HG03457 (cell line): ENCODE results near the gene SLC35G3.
"Not testable (repeated sequence)": the region's sequence is repeated elsewhere in the genome, so short reads cannot be mapped to it uniquely, and the experiment has no call there.

Experiments
- ATAC-seq: cut with Tn5 transposase; IDR thresholded peaks from one replicate; pipeline ENCODE4 v1.9.1; 2021; ENCODE audit warnings: moderate number of reproducible peaks; ENCODE audit not compliant: unreplicated experiment

Gene SLC35G3

DNA sequence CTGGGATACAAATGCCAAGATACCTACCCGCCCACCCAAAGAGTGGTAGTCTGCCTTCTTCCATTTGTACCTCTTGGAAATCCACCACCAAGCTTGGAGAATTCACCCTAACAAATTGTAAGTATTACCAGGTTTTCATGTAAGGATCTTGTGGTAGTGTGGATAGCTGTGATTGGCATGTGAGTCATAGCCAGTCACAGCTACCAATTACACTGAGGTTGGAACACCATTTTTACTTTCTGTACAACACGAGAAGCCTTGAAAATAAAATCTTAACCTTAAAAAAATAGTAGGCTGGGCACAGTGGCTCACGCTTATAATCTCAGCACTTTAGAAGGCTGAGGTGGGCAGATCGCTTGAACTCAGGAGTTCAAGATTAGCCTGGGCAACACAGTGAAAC, 18.5 kb upstream of the SLC35G3 start:
- ATAC-seq = no peak

DNA sequence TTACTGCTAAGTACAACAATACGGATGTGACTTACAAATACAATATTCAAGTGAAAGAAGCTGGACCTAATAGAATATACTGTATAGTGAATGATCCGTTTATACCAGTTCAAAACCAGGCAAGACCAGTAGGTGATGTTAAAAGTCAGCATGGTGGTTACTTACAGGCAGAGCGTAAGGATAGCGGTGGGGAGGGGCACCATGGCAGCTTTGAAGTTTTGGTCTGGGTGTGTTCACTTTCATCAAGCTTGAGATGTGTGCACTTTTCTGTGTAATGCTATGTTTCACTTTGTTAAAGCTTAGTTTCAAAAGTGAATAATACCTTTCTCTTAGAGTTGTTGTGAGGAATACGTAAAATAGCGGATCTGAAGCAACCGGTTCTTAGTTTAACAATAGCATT, 16.5 kb upstream of the SLC35G3 start:
- ATAC-seq = no peak

DNA sequence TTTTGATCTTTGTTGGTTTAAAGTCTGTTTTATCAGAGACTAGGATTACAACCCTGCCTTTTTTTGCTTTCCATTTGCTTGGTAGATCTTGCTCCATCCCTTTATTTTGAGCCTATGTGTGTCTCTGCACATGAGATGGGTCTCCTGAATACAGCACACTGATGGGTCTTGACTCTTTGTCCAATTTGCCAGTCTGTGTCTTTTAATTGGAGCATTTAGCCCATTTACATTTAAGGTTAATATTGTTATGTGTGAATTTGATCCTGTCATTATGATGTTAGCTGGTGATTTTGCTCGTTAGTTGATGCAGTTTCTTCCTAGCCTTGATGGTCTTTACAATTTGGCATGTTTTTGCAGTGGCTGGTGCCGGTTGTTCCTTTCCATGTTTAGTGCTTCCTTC, 8.4 kb upstream of the SLC35G3 start:
- not testable (repeated sequence) for ATAC-seq

DNA sequence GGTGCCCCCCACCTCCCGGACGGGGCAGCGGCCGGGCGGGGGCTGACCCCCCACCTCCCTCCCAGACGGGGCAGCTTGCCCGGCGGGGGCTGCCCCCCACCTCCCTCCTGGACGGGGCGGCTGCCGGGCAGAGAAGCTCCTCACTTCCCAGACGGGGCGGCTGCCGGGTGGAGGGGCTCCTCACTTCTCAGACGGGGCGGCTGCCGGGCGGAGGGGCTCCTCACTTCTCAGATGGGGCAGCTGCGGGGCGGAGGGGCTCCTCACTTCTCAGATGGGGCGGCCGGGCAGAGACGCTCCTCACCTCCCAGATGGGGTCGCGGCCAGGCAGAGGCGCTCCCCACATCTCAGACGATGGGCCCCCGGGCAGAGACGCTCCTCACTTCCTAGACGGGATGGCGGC, 869 bp upstream of the SLC35G3 start:
- ATAC-seq = not testable (repeated sequence)

DNA sequence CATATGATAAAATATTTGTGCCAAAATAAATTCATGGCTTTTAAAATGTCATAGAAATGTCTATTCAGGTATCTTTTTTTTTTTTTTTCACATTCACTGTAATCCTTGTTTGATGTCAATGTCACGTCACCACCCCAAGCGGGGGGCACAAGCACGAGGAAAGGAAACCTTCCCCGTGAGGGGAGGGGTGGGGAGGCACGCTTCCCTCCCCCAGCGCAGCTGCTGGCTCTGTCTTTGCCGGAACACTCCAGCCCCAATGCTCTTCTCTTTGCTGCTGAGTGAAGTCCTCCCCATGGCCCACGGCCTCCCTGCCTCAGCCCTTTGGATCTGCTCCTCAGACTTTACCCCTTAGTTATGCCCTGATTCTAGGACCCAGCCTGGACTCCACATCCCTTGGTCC, 1.5 kb downstream of the SLC35G3 start:
- no peak for ATAC-seq

DNA sequence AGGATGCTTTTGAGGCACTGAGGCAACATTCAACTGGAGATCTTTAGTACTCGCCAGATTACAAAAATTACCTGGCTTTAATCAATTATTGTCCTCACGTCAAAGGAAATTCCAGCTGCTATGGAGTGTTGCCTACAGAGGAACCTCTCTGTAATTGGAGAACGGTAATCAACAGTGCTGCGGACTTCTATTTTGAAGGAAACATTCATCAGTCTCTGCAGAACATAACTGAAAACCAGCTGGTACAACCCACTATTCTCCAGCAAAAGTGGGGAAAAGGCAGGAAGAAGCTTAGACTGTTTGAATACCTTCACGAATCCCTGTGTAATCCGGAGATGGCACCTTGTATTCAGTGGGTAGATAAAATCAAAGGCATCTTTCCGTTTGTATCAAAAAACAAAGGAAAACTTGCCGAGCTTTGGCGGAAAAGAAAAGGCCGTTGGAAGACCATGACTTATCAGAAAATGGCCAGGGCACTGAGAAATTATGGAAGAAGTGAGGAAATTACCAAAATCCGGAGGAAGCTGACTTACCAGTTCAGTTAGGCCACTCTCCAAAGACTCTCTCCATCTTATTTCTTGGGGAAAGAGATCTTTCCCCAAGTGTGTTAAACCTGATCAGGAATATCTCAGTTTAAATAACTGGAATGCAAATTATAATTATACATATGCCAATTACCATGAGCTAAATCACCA, 3.0 kb downstream of the SLC35G3 start:
- no peak for ATAC-seq

DNA sequence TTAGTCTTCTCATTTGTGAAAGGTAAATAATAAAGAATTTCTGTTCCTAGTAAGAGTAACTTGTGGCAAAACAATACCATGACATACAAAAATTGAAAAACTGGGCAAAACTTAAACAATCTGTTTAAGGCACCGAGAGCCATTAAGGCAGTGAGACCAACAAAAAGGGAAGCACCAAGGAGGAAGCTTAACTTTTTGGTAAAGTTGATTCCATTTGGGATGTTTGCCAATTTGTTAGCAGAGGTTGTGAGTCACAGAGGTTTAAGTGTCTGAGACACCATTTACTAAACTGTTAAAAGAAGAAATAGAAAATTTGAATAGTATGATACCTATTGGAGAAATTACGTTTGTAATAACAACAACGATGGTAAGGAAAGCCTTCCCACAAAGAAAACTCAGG, 4.9 kb downstream of the SLC35G3 start:
- ATAC-seq = no peak

DNA sequence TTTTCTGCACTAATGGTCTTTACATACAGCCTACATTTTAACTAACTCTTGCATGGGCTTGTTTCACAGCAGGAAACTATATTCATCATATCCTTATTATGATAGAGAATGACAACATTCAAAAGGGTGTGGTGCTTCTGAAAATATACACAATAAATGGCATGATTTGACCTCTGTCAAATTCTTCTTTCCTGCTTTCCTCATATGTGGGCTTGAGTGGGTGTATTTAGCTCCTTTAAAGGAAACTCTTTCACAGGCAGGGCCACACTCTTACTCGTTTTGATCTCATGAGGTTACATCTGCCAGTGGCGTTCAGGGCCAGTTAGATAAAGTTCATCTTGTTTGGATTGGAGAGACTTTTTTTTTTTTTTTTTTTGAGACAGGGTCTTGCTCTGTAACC, 6.1 kb downstream of the SLC35G3 start:
- no peak for ATAC-seq

DNA sequence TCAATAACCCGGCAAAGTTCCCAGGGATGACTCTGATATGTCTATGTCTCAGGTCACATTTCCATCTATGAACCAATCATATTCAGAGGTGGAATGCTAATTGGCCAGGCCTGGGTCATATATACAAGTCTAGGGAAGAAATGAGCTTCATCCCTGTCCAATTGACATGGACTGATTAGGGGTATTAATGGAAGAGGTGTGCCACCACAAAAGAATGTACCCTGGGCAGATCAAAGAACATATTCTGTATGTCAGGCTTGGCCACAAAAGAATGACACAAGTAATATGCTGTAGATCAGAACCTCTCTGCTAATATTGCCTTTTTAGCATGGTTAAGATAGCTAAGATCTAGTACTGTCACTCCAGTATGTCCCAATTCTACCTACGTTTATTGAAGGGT, 6.7 kb downstream of the SLC35G3 start:
- no peak for ATAC-seq

DNA sequence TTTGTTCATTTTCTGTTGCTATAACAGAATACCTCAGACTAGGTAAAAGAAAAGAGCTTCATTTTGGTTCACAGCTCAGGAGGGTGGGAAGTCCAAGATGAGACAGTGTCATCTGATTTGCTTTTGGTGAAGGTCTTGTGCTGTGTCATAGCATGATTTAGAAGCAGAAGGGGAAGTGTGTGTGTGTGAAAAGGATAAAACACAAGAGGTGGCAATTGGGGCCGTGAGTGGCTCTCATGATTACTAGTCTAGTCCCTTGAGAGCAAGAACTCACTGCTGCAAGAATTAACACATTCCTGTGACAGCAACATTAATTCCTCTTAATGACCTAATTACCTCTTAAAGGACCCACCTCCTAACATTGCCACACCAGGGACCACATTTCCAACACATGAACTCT, 8.3 kb downstream of the SLC35G3 start:
- ATAC-seq = no peak

DNA sequence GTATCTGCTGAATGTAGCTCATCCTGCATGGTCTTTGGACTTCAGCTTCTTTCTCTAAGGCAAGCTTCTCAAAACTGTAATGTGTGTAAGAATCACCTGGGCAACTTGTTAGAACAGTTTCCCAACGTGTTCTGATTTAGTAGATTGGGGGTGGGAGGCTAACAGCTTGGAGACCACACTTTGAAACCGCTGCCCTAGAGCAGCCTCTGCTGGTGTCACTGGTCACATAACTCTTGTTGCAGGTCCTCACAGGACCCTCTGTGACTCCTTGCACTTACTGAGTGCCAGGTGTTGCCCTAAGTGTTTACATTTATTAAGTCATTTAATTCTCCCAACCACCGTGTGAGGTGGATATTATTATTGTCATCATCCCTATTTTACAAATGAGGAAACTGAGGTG, 9.9 kb downstream of the SLC35G3 start:
- no peak for ATAC-seq

DNA sequence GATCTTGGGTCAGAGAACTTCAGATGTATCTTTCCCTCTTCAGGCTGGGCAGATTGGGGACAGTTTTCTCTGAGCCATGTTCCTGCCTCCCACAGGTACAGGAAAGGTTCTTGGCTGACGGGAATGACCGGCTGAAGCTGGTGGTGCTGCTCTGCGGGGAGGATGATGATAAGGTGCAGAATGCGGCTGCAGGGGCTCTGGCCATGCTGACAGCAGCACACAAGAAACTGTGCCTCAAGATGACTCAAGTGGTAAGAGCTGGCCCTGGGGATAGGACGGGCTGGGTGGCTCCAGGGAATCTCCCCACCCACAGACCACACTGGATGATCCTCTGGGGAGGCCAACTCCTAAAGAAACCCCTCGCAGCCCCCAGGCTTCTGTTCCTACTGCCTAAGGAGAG, 10.9 kb downstream of the SLC35G3 start:
- ATAC-seq = no peak

DNA sequence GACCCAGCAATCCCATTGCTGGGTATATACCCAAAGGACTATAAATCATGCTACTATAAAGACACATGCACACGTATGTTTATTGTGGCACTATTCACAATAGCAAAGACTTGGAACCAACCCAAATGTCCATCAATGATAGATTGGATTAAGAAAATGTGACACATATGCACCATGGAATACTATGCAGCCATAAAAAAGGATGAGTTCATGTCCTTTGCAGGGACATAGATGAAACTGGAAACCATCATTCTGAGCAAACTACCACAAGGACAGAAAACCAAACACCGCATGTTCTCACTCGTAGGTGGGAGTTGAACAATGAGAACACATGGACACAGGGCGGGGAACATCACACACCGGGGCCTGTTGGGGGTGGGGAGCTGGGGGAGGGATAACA, 14.8 kb downstream of the SLC35G3 start:
- not testable (repeated sequence) for ATAC-seq

DNA sequence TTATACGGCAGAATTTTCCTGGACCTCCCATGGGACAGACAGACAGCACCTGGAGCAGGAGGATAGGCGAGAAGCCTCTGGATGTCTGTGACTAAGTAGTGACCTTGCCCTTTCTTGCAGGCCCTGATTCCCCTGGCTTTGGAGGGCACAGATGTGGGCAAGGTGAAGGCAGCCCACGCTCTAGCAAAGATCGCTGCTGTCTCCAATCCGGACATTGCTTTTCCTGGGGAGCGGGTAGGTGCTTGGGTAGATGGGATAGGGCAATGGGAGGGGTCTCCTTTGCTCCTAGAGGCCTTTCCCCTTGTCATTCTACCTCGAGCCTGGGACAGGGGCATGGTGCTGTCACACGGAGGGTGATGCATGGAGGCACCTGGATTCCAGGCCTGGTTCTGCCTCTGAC, 17.3 kb downstream of the SLC35G3 start:
- ATAC-seq = no peak

DNA sequence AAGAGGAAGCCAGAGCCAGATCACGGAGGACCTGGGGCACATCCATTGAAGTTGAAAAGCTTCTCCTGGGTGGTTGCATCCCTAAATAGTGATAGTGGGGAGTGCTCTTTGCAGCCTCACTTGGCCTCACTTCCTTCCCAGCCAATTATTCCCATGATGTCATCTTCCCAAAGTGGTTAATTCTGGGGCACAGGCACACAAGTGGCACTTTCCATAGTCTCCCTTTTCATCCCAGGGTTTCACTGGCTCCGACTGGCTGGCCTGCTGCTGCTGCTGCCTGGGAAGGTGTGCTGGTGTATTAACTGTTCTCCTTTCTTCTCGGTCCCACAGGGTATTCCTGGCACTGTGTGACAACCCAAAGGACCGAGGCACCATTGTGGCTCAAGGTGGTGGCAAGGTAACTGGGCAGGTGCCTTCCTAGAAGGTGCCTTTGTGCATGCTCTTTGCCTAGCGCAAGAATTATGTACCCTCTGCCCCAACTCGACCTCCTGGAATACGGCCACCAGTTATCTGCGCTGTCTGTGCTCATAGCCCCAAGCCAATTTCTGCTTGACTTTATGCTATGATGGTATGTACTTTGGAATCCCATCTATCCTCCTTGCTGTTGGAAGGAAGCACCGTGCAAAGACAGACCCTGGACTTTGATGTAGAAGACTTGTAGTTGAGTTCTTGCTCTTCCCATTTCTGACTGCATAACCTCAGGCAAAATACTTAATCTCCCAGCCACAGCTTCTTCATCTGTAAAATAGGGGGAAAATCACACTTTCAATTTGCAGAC, 18.4 kb downstream of the SLC35G3 start:
- ATAC-seq = no peak

DNA sequence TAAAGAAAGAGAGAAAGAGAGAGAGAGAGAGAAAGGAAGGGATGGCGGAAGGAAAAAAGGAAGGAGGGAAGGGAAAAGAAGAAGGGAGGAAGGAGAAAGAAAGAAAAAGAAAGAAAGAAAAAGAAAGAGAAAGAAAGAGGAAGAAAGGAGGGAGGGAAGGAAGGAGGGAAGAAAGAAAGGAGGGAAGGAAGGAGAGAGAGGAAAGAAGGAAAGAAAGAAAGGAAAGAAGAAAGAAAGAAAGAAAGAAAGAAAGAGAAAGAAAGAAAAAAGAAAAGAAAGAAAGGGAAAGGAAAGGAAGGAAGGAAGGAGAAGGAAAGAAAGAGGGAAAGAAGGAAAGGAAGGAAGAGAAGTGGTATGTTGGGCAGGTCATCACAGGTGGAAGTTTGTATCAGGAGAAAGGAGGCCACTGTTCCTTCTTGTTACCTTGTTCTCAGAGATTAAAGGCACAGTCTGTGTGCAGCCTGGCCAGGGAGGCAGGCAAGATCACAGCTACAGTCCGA, 19.3 kb downstream of the SLC35G3 start:
- no peak for ATAC-seq

DNA sequence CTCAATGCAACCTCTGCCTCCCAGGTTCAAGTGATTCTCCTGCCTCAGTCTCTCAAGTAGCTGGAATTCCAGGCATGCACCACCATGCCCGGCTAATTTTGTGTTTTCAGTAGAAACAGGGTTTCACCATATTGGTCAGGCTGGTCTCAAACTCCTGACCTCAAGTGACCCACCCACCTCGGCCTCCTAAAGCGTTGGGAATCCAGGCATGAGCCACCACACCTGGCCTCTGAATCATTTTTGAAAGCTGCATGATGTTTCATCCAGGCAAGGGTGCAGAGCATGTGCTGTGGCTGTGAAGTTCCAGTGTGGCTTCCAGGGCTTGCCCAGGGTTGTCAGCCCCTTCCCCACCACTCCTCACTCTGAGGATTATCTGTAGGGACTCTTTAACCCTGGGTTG, 21.9 kb downstream of the SLC35G3 start:
- not testable (repeated sequence) for ATAC-seq

DNA sequence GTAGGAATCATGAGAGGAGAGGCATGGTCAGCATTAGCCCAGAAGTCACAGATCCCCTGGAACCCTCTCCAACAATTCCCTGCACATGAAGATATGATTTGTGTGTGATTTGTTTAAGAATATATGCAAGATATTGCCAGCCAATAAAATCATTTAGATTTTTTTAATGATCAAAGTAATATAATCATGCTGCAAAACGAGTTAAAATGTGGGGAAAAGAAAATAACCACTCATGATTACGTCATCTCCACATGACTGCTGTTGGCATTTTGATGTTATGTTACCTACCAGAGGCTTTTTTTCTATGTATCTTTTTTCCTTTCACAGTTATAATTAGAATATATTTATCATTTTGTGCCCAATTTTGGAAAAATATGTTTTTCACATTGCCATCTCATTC, 22.4 kb downstream of the SLC35G3 start:
- no peak for ATAC-seq

DNA sequence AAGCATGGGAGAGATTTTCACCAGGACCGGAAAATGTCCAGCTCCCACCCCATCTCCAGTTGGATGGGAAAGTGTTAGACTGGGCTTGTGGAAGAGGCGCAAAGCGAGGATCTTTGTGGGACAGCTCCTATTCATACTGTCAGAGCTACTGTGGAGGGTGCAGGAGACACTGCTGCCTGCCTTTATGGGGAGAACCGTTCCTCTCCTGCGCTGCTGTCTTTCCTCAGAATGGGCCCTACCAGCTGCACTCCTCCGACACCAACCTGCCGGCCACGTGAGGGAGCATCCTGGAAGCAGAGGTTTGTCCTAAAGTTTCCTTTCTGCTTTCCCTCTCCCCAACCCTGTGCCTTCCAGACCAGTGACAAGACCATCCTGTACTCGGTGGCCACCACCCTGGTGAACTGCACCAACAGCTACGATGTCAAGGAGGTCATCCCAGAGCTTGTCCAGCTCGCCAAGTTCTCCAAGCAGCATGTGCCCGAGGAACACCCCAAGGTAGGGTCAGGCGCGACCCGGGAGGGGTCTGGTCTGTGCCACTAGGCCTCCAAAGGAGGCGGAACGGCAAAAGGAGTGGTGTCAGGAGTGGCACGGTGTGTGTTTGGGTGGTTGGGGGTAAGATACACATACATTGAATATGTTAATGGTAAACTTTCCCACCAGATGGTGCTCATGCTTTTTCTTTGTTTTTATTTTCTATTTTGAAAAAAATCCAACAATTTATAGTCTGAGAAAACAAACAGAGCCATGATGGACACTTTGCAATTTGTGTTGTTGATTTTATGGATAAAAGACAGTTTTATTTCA, 23.0 kb downstream of the SLC35G3 start:
- no peak for ATAC-seq

DNA sequence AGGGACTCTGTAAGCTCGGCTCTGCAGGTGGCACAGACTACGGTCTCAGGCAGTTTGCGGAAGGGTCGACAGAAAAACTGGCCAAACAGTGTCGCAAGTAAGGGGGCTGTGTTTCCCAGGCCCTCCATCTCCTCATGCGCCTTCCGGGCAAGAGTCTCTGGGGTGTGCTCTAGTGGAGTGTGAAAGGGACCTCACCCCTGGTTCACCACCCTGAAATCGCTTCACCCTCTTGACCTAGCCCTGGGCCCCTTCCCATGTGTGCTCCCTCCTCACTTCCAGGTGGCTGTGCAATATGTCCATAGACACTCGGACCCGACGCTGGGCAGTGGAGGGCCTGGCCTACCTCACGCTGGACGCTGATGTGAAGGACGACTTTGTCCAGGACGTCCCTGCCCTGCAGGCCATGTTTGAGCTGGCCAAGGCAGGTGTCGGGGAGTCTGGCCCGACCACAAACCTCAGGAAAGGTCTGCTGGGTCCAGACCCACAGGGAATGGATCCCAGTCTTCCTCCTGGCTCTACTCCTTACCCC, 24.3 kb downstream of the SLC35G3 start:
- ATAC-seq = no peak

DNA sequence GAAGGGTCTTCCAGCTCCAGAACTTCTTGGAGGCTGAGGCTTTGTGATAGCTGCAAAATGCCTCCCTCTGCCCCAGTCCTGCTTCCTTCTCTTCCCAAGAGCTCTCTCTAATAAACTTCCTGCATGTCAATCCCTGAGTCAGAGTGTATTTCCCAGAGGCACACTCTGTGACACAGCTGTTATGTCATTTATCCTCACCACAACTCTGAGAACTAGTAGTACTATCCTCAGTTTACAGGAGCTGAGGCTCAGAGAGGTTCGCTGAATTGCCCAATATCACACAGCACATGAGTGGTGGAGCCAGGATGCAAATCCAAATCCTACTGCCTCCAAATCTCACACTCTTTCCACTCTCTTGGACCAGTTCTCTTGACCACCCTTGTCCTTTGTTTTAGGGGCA, 26.5 kb downstream of the SLC35G3 start:
- ATAC-seq = no peak
